Activated CD8-positive, alpha-beta memory T cell treated with anti-CD3 and anti-CD28 coated beads, Interleukin-2, amount 50 U/mL, for 24 hours (primary cell): Measurements from ENCODE around the gene CFAP54.
"Not testable (repeated sequence)": the region's sequence is repeated elsewhere in the genome, so short reads cannot be mapped to it uniquely, and the experiment has no call there.

Experiments
- DNase-seq: peaks from one replicate; pipeline ENCODE4 v3.0.0-alpha.2; 2020; ENCODE audit errors: extremely low read depth

The CFAP54 gene

GRCh38 chr12:96623656-96624217 is 134.4 kb downstream of the CFAP54 start:
- no peak for DNase-seq

- DNase-seq: no peak
Observed at GRCh38 chr12:96635844-96636243, 146.5 kb downstream of the CFAP54 start.

GRCh38 chr12:96636895-96637294 is 147.5 kb downstream of the CFAP54 start:
- no peak for DNase-seq

DNA sequence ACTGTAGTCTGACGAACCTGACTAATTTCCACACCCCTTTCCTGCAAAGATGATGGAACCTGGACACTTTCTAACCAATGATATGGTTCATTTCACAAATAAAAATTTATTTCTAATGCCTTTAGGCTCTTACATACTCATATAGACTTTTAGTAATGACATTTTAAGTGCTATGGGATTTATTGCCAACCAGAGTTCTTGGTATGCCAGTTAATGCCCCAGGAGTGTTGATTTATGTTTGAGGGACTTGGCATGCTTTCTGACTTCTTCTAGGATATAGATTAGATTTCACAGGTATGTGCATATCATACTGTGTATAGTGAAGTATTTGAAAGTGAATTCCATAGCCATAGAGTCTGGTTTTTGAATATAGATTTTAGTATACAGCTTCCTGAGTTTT is 159.5 kb downstream of the CFAP54 start:
- DNase-seq: no peak

DNA sequence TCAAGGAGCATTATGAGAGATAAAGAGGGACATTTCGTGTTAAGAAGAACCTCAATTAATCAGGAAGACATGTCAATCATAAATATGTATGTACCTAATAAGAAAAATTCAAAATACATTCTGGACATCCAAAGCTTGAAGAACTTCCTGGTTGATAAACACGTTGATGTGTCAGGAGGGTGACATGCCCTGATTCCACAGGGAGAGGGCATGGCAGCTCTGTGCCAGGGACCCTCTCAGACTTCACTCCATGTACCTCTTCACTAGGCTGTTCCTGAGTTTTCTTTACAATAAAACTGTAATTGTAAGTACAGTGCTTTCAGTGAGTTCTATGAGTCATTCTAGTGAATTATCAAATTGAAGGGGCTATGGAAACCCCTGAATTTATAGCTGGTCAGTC is 163.5 kb downstream of the CFAP54 start:
- no peak for DNase-seq

DNA sequence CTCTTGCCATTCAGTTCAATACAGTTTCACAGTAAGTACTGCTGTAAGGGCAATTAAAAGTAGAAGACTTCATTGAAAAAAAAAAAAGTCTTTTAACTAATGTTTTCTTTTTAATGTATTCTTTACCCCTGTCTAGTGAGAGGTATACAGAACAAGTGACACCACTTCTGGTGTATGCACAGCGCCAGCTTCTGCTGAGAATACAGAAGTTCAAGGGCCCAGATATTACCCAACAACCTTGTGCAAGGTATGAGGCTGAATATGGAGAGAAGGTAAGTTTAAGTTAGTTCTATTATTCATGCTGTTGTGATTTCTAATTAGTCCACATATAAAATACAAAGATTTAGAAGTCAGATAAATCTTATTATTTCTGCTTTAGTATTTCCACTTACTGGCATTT is 168.7 kb downstream of the CFAP54 start:
- DNase-seq: no peak

GRCh38 chr12:96669786-96670185 is 180.4 kb downstream of the CFAP54 start:
- DNase-seq: no peak

- DNase-seq: no peak
Observed at GRCh38 chr12:96670334-96670899, 181.0 kb downstream of the CFAP54 start.

DNA sequence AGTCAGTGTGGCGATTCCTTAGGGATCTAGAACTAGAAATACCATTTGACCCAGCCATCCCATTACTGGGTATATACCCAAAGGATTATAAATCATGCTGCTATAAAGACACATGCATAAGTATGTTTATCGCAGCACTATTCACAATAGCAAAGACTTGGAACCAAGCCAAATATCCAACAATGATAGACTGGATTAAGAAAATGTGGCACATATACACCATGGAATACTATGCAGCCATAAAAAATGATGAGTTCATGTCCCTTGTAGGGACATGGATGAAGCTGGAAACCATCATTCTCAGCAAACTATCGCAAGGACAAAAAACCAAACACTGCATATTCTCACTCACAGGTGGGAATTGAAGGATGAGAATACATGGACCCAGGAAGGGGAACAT is 186.1 kb downstream of the CFAP54 start:
- DNase-seq: not testable (repeated sequence)

GRCh38 chr12:96677363-96677762 is 188.0 kb downstream of the CFAP54 start:
- no peak for DNase-seq

DNA sequence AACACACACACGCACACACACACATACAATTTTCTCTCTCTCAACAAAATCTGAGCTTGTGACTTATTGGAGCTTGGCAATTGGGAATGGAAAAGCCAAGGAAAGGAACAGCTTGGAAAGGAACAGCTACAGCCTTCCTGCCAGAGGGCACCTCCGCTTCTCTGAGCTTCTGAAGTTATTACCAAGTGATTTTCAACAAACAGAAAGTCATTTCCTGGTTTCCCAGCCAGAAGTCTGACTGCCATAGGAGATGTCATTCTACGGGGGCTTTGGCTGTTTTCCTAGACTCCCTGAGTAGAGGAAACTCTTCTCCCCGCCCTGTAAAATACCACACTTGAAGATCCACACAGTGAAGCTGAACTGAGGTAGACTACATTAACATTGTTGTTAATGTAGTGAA is 198.3 kb downstream of the CFAP54 start:
- no peak for DNase-seq

DNA sequence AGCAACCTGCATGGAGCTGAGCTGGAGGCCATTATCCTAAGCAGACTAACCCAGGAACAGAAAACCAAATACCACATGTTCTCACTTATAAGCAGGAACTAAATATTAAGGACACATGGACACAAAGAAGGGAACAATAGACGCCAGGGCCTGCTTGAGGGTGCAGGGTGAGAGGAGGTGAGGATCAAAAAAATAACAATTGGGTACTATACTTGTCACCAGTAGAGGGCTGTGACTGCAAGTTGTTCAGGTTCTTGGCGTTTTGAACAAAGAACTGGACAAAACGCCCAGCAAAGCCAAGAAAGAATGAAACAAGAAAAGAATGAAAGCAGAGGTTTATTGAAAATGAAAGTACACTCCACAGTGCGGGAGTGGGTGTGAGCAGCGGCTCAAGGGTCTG is 209.1 kb downstream of the CFAP54 start:
- no peak for DNase-seq

- DNase-seq: no peak
Observed at GRCh38 chr12:96698965-96699364, 209.6 kb downstream of the CFAP54 start.

DNA sequence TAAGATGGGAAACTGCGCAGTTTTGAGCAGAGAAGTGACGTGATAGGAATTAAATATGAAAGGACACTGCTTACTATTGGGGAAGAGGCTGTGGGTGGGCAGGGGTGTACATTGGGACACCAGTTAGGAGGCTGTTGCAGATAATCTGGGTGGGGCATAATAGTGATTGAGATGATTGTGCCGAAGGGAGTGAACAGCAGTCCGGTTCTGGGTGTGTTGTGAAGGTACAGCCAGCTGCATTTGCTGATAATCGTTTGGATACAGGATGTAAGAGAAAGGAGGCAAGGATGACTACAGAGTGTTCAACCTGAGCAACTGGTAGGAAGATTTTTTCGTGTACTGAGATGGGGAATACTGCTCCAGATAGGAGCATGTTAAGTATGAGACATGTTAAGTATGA is 212.5 kb downstream of the CFAP54 start:
- DNase-seq: no peak

- DNase-seq: no peak
Observed at GRCh38 chr12:96710127-96710745, 220.9 kb downstream of the CFAP54 start.

- DNase-seq: no peak
Observed at GRCh38 chr12:96711364-96711763, 222.0 kb downstream of the CFAP54 start.

DNA sequence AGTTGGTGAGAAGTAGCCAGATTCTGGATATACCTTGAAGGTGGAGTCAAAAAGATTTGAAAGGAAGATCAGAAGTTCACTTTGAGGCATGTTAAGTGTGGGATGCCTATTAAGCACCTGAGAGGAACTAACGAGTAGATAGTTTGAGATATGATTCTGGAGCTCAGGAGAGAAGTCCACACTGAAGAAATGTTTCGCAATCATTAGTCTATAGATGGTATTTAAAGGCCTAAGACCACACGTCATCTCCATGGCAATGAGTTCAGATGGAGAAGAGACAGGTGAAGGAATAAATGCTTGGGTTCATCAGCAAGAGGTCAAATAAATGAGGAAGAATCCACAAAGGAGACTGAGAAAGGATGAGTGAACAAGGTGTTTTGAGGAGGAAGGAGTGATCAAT is 224.8 kb downstream of the CFAP54 start:
- DNase-seq: no peak

DNA sequence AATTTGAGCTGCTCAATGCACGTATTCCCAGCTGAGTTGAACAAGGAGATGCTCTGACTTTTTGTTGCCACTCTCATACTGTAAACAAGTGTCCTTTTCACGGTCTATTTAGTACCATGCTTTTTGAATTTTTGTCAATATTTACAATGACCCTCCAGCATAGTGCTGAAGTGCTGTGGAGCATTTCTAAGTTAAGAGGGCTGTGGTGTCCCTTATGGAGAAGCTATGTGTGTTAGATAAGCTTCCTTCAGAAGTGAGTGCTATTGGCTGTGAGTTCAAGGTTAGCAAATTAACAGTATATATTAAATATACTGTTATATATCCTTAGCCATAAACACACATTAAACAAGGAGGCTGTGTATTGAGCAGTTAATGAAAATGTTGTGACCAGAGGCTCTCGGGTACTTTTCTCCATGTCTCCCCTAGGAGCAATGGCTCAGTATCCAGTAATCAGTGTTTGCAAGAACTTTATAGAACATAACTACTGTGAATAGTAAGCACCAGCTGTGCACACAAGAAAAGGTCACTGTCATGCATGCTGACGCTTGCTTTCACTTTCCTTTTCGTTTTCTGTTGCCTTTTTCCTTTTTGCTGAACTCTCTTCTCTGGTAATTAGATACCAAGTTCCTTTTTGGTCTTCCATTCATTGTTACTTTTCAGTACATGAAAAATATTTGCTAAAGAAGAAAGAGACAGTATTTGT is 230.4 kb downstream of the CFAP54 start:
- DNase-seq: no peak

DNA sequence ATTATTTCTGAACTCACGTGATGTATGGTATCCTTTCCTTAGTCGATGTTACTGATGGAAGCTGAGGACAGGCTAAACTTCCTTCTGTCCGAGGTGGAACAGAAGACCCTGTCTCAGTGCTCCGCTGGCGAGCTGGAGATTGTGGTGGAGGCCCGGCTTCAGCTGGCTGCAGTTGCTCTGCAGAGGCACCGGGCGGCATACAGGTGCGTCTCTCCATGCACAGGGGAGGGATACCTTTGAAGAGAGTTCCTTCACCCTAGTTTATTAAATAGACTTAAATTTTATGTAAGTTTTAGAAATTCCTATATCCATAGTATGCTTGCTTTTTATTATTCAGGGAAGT is 231.0 kb downstream of the CFAP54 start:
- no peak for DNase-seq

- DNase-seq: not testable (repeated sequence)
Observed at GRCh38 chr12:96729466-96729865, 240.1 kb downstream of the CFAP54 start.

DNA sequence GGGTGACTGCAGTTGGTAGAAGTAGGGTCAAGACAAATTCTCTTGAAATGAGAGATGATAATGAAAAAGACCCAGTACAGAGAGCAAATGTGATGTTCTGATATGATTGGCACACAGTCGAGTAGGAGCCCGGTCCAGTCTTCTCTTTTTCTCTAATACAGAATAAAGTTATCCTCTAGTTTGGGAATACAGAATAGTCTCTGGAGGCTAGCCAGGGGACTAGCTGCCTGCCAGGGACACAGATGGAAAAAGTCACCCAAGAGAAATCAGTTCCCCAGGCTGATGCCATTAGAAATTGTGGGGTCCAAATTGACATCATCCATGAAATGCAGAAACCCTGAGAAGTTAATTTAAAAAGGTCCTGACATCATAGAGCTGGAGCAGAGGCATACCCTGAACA is 240.5 kb downstream of the CFAP54 start:
- no peak for DNase-seq

GRCh38 chr12:96743606-96744005 is 254.2 kb downstream of the CFAP54 start:
- no peak for DNase-seq

- no peak for DNase-seq
Observed at GRCh38 chr12:96749999-96750398, 260.6 kb downstream of the CFAP54 start.
